Measurements from ENCODE around the gene F12. TPM values are rescaled to one million over a fixed set of nuclear protein-coding genes. Genes with fewer than 3 reads are reported as not detected.

The F12 gene
- total RNA-seq, 4 donors from 2014 or later: 2.6 to 20.1 (median 5.6) TPM

DNA sequence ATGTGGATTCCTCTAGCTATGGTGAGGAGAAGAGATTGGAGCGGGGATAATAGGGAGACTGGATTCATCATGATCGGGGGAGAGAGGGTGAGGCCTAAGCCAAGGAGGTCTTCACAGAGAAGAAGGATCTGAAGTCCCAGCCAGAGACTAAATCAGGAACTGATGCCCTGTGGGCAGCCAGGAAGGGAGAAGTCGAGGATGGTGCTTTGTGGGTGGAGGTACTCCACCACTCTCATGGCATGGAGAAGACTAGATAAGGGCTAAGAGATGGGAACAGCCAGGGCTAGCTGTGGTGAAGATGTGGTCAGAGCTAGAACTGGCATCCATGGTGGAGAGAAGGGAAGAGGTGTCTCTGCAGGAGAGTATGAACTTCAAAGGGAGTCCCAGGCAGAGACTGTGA lies 54.7 kb downstream of the F12 start:
- Histone ChIP-seq H3K27ac (no peak overlapping the region), H3K4me1 (peaks cover 25 to 40% (median 31%) of the 10 kb centered on the region in 4 donors), H3K4me3 (no peak overlapping the region), H3K27me3 (no peaks in the 10 kb centered on the region), H3K9me3 (no peaks in the 10 kb centered on the region), H3K36me3 (no peaks in the 10 kb centered on the region)
- in situ Hi-C loops (cut with MboI; ENCODE audit: low pct_ligation_motif_present in 1 of 4, low pct_unique_long_range_greater_than_20kb in 1 of 4, low sequenced_read_pairs in 3 of 4) (no loop called here), intact Hi-C loops (cut with DNase I; ENCODE audit: low total_unique reads) (no loop called here)
- 83 to 90% methylated on average over 2 to 3 of the region's 3 CpGs for WGBS, 2 donors (ENCODE audit: low coverage in 1 of 2)
- DNase-seq: no peak
- TF ChIP-seq, protein P1, sequence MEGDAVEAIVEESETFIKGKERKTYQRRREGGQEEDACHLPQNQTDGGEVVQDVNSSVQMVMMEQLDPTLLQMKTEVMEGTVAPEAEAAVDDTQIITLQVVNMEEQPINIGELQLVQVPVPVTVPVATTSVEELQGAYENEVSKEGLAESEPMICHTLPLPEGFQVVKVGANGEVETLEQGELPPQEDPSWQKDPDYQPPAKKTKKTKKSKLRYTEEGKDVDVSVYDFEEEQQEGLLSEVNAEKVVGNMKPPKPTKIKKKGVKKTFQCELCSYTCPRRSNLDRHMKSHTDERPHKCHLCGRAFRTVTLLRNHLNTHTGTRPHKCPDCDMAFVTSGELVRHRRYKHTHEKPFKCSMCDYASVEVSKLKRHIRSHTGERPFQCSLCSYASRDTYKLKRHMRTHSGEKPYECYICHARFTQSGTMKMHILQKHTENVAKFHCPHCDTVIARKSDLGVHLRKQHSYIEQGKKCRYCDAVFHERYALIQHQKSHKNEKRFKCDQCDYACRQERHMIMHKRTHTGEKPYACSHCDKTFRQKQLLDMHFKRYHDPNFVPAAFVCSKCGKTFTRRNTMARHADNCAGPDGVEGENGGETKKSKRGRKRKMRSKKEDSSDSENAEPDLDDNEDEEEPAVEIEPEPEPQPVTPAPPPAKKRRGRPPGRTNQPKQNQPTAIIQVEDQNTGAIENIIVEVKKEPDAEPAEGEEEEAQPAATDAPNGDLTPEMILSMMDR (IDR thresholded peaks at IDR 0.05): no peak
- TF ChIP-seq POLR2A (IDR thresholded peaks at IDR 0.05) (no peak), POLR2AphosphoS5 (IDR thresholded peaks at IDR 0.05) (no peak), EP300 (IDR thresholded peaks at IDR 0.05; ENCODE audit: low read depth) (no peak)

DNA sequence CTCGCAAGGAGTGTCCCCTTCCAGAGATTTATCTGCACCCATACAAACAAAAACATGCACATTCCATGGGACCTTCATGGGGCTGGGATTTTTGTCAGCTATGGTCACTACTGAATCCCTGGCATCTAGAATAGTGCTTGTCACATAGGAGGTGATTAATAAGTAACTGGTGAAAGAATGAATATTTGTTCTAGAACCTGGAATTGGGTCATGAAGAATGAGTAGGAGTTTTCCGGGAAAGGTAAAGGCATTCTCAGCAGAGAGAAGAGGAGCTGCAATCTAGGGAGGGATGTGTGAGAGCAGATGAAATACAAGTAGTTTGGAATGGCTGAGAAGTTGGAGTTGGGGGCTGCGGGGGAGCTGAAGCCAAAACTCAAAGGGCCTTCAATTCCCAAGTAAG lies 55.1 kb downstream of the F12 start:
- DNase-seq: no peak
- no peaks in the 10 kb centered on the region for H3K9me3 ChIP-seq
- intact Hi-C loops (cut with DNase I; ENCODE audit: low total_unique reads): no loop called here
- no peaks in the 10 kb centered on the region for H3K36me3 ChIP-seq
- WGBS, 2 donors (ENCODE audit: low coverage in 1 of 2): 80 to 94% methylated on average over 2 to 3 of the region's 3 CpGs
- H3K4me3 ChIP-seq: no peak overlapping the region
- H3K27me3 ChIP-seq: no peaks in the 10 kb centered on the region
- peaks cover 26 to 43% (median 36%) of the 10 kb centered on the region in 4 donors for H3K4me1 ChIP-seq
- H3K27ac ChIP-seq: no peak overlapping the region
- TF ChIP-seq POLR2AphosphoS5 (IDR thresholded peaks at IDR 0.05) (no peak), EP300 (IDR thresholded peaks at IDR 0.05; ENCODE audit: low read depth) (no peak), POLR2A (IDR thresholded peaks at IDR 0.05) (no peak)
- TF ChIP-seq, protein P1 (IDR thresholded peaks at IDR 0.05): no peak
- in situ Hi-C loops (cut with MboI; ENCODE audit: low pct_ligation_motif_present in 1 of 4, low pct_unique_long_range_greater_than_20kb in 1 of 4, low sequenced_read_pairs in 3 of 4): no loop called here

- Histone ChIP-seq H3K27ac (no peak overlapping the region), H3K36me3 (no peaks in the 10 kb centered on the region), H3K9me3 (no peaks in the 10 kb centered on the region), H3K4me1 (peaks cover 20 to 38% (median 30%) of the 10 kb centered on the region in 4 donors), H3K27me3 (no peaks in the 10 kb centered on the region), H3K4me3 (no peak overlapping the region)
- intact Hi-C loops (cut with DNase I; ENCODE audit: low total_unique reads) (no loop called here), in situ Hi-C loops (cut with MboI; ENCODE audit: low pct_ligation_motif_present in 1 of 4, low pct_unique_long_range_greater_than_20kb in 1 of 4, low sequenced_read_pairs in 3 of 4) (no loop called here)
- no peak for TF ChIP-seq EP300 (IDR thresholded peaks at IDR 0.05; ENCODE audit: low read depth)
- TF ChIP-seq POLR2AphosphoS5 (IDR thresholded peaks at IDR 0.05): no peak
- TF ChIP-seq, protein P1 (IDR thresholded peaks at IDR 0.05): no peak
- no peak for TF ChIP-seq POLR2A (IDR thresholded peaks at IDR 0.05)
- WGBS, 2 donors (ENCODE audit: low coverage in 1 of 2): 70 to 92% methylated on average over 4 to 5 of the region's 5 CpGs
- DNase-seq: no peak
Measured at GRCh38 chr5:177353093-177353492, 56.3 kb downstream of the F12 start.

Other genes starting within 250 kb of the F12 start
- 10 to 100 TPM; 38.2 to 68.1 (median 51.8) TPM for gene RAB24, start 105.8 kb downstream of the F12 start, total RNA-seq
- 100 to 1,000 TPM in 3 of 4 donors, 10 to 100 TPM in 1; 52.1 to 192 (median 142) TPM for gene PRELID1, start 105.8 kb downstream of the F12 start, total RNA-seq
- gene MXD3, start 97.7 kb downstream of the F12 start, total RNA-seq: 100 to 1,000 TPM in 1 of 4 donors, 10 to 100 TPM in 3; 10.8 to 257 (median 21.7) TPM
- gene LMAN2, start 57.9 kb downstream of the F12 start, total RNA-seq: 100 to 1,000 TPM; 236 to 322 (median 293) TPM
- 10 to 100 TPM; 16.5 to 49.6 (median 24.4) TPM for gene RGS14, start 51.6 kb downstream of the F12 start, total RNA-seq
- gene SLC34A1, start 25.1 kb downstream of the F12 start, total RNA-seq: under 1 TPM in 1 of 4 donors, not detected in 3; 0.55 TPM
- gene PFN3, start 8.9 kb downstream of the F12 start, total RNA-seq: not detected
- 10 to 100 TPM; 21.5 to 40.5 (median 36.4) TPM for gene GRK6, start 17.1 kb upstream of the F12 start, total RNA-seq
- 1 to 10 TPM in 3 of 4 donors, not detected in 1; 2.1 to 5.0 (median 2.5) TPM for gene PRR7, start 37.2 kb upstream of the F12 start, total RNA-seq
- gene DBN1, start 64.1 kb upstream of the F12 start, total RNA-seq: 100 to 1,000 TPM in 1 of 4 donors, 10 to 100 TPM in 3; 10.1 to 201 (median 17.4) TPM
- 100 to 1,000 TPM in 1 of 4 donors, 10 to 100 TPM in 3; 52.6 to 256 (median 78.6) TPM for gene PDLIM7, start 88.0 kb upstream of the F12 start, total RNA-seq
- gene DOK3, start 100.3 kb upstream of the F12 start, total RNA-seq: 10 to 100 TPM in 2 of 4 donors, 1 to 10 TPM in 1, under 1 TPM in 1; 0.60 to 17.2 (median 7.8) TPM
- 100 to 1,000 TPM in 2 of 4 donors, 10 to 100 TPM in 2; 96.5 to 170 (median 130) TPM for gene DDX41, start 107.4 kb upstream of the F12 start, total RNA-seq
- 100 to 1,000 TPM in 1 of 4 donors, 10 to 100 TPM in 3; 59.7 to 128 (median 63.5) TPM for gene FAM193B, start 145.0 kb upstream of the F12 start, total RNA-seq
- gene TMED9, start 182.6 kb upstream of the F12 start, total RNA-seq: 10 to 100 TPM; 34.4 to 85.9 (median 70.9) TPM
- gene B4GALT7, start 190.6 kb upstream of the F12 start, total RNA-seq: 10 to 100 TPM; 17.9 to 38.5 (median 27.0) TPM

Measured in transverse colon (tissue), 4 donors.